ENCODE results near the gene SLC2A13.

- TF ChIP-seq CTCF (IDR thresholded peaks at IDR 0.05) (no peak), POLR2AphosphoS5 (IDR thresholded peaks at IDR 0.05) (no peak)
Observed at GRCh38 chr12:40000884-40001283, 105.0 kb downstream of the SLC2A13 start.
